ENCODE measurements around the gene TACC3. TPM values are rescaled to one million over a fixed set of nuclear protein-coding genes. Genes with fewer than 3 reads are reported as not detected.

Gene TACC3
- total RNA-seq, 1 experiment from 2014 or later, result 156 TPM

GRCh38 chr4:1787411-1788077, 66.2 kb downstream of the TACC3 start:
- Histone ChIP-seq H2AFZ (ENCODE audit: low read length) (no peak overlapping the region), H3K23ac (ENCODE audit: insufficient read length, low read depth, low read length) (no peak overlapping the region), H4K20me1 (ENCODE audit: control insufficient read depth, insufficient read depth, insufficient read length) (no peaks in the 10 kb centered on the region), H4K91ac (ENCODE audit: insufficient read length, low read depth, low read length) (no peak overlapping the region), H2BK15ac (ENCODE audit: low read depth, low read length) (no peak overlapping the region), H3K9ac (ENCODE audit: extremely low read depth, insufficient read length, low read length) (no peak overlapping the region), H3K4me2 (ENCODE audit: insufficient read depth, insufficient read length, low read length) (no peak overlapping the region), H2BK120ac (ENCODE audit: low read depth, low read length, poor library complexity, severe bottlenecking) (no peak overlapping the region), H2BK5ac (ENCODE audit: insufficient read length, low read length) (no peak overlapping the region), H3K14ac (ENCODE audit: insufficient read depth, low read length) (no peak overlapping the region), H3K27ac (ENCODE audit: insufficient read length, low read depth, low read length) (no peak overlapping the region), H3K23me2 (ENCODE audit: insufficient read length, low read depth, low read length, poor library complexity, severe bottlenecking) (no peaks in the 10 kb centered on the region), H3T11ph (ENCODE audit: low read length) (no peak overlapping the region), H2BK12ac (ENCODE audit: insufficient read length, low read depth, low read length) (no peak overlapping the region), H3K9me3 (ENCODE audit: control insufficient read depth, low read depth, low read length) (no peaks in the 10 kb centered on the region), H4K5ac (ENCODE audit: insufficient read length, low read depth, low read length) (no peak overlapping the region), H3K4me1 (ENCODE audit: insufficient read depth, low read length) (no peaks in the 10 kb centered on the region), H3K27me3 (ENCODE audit: insufficient read depth, low read length) (peaks cover 2% of the 10 kb centered on the region; the same call in 1 of the 2 replicates), H3K18ac (ENCODE audit: insufficient read length, low read depth, low read length) (no peak overlapping the region), H2BK20ac (ENCODE audit: low read depth, low read length, poor library complexity, severe bottlenecking) (no peak overlapping the region), H3K56ac (ENCODE audit: insufficient read length, low read depth, low read length) (no peak overlapping the region), H3K79me1 (ENCODE audit: insufficient read depth, low read depth, low read length, poor library complexity, severe bottlenecking) (no peaks in the 10 kb centered on the region), H3K79me2 (ENCODE audit: insufficient read depth, low read length) (no peaks in the 10 kb centered on the region), H4K8ac (replicated peaks; ENCODE audit: insufficient read length, low read depth, low read length) (no peak overlapping the region), H2AK5ac (ENCODE audit: insufficient read length, low read length) (no peak overlapping the region), H3K4ac (ENCODE audit: low read depth, low read length) (no peak overlapping the region)
- WGBS (ENCODE audit: extremely low coverage, insufficient read length, low lambda C conversion rate), result no CpG with 5 or more reads among the region's 25 CpGs
- Mint-ChIP-seq H3K36me3 (ENCODE audit: insufficient read depth in 1 of 3, low read depth in 3 of 3) (no peaks in the 10 kb centered on the region), H3K9me3 (no peaks in the 10 kb centered on the region), H3K27ac (no peak overlapping the region), H3K27me3 (ENCODE audit: low read depth) (peaks cover 29% of the 10 kb centered on the region), H3K4me3 (no peak overlapping the region), H3K4me1 (peaks cover 13 to 22% of the 10 kb centered on the region in 2 experiments)
- DNase-seq, result no peak
- no peak for TF ChIP-seq CTCF (conservative IDR thresholded peaks at IDR 0.05)
